GM18867 (cell line): ENCODE data around the gene CCDC178.
A peak's percentile ranks its signal among the peaks of the same experiment; 100 is the strongest.
"Not testable (repeated sequence)": the region's sequence is repeated elsewhere in the genome, so short reads cannot be mapped to it uniquely, and the experiment has no call there.

Experiments used
- ATAC-seq: cut with Tn5 transposase; IDR thresholded peaks from one replicate; pipeline ENCODE4 v1.9.1; 2021; ENCODE audit warnings: mild to moderate bottlenecking, moderate library complexity; ENCODE audit not compliant: unreplicated experiment

CCDC178 gene

GRCh38 chr18:33231474-33232317 is 208.8 kb downstream of the CCDC178 start:
- ATAC-seq = peak; percentile 95

DNA sequence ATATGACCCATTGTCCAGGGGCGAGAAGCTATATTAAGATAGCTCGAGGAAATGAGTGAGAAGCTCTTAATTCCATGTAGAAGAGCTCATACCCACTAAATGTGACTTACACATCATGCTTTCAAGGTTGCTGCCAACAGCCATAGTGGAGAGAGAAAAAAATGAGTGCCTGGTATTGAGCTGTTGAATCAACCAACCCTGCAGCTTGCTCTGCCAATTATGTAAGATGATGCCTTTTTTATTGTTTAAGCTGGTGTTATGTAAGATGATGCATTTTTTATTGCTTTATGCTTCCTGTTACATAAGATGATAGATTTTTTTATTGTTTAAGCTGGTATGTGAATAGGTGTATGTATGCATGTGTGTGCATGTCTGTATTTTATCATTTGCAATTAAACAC is 228.2 kb downstream of the CCDC178 start:
- no peak for ATAC-seq

- ATAC-seq = peak; percentile 65
Measured at GRCh38 chr18:33210575-33211189, 229.8 kb downstream of the CCDC178 start.

DNA sequence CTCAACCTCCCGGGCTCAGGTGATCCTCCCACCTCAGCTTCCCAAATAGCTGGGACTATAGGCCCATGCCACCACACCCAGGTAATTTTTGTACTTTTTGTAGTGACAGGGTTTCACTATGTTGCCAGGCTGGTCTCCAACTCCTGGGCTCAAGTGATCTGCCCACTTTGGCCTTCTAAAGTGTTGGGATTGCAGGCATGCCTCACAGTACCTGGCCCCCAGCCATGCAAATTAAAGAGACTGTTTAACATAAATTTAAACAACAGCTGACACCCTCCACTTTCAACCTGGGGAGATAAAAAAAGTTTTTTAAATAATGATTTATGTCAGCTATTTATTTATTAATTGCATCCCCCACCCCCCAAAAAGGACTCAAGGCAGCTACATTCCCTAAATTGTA is 234.7 kb downstream of the CCDC178 start:
- no peak for ATAC-seq

DNA sequence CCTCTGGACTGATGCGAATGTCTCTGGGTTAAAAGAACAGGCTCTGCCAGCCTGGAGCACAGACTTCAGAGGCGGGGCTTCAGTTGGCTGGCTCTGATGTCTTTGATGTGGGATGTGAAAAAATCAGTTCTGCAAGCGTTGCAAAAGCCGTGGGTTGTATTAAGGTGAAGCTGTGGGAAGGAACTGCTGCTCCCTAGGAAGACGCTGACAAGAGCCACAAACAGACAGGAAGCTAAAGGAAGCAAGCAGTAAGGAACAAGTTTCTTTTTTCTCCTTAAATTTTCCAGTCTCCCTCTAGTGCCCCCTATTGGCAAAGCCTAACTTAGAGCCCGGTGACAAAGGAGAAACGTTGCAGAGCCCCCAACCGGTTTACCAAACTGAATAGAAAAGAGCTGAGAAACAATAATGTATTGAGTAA is 239.0 kb downstream of the CCDC178 start:
- no peak for ATAC-seq

- no peak for ATAC-seq
Measured at GRCh38 chr18:33195795-33196194, 244.7 kb downstream of the CCDC178 start.

DNA sequence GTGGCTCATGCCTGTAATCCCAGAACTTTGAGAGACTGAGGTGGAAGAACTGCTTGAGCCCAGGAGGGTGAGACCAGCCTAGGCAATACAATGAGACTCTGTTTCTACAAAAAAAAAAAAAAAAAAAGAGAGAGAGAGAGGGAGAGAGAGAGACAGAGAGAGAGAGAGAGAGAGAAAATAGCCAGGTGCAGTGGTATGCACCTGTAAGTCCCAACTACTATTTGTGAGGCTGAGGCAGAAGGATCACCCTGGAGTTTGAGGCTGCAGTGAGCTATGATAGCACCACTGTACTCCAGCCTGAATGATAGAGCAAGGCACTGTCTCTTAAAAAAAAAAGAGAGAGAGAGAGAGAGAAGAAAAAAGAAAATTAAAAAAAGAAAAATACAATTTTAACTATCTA is 245.7 kb downstream of the CCDC178 start:
- no peak for ATAC-seq

DNA sequence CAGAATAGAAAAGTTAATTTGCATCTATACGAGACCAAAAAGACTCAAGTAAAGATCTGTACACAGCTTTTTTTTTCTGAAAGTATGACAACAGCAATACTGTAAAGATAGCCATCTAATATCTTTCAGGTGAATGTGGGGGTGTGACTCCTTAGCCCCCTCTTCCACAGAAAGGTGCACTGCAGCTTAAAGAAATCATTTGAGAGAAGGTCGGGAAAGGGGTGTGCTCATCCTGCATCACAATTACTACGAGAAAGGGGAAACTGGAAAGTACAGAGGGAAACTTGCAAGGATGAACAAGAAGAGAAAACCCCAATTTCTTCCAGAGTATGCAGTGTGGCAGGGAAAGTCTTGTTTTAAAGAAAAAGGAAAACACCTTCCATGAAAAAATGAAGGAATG is 255.6 kb downstream of the CCDC178 start:
- ATAC-seq = no peak

- ATAC-seq = no peak
Measured at GRCh38 chr18:33184175-33184574, 256.3 kb downstream of the CCDC178 start.

GRCh38 chr18:33183136-33183535 is 257.4 kb downstream of the CCDC178 start:
- ATAC-seq = no peak

- no peak for ATAC-seq
Measured at GRCh38 chr18:33181016-33181415, 259.5 kb downstream of the CCDC178 start.

GRCh38 chr18:33169218-33169617 is 271.3 kb downstream of the CCDC178 start:
- no peak for ATAC-seq

DNA sequence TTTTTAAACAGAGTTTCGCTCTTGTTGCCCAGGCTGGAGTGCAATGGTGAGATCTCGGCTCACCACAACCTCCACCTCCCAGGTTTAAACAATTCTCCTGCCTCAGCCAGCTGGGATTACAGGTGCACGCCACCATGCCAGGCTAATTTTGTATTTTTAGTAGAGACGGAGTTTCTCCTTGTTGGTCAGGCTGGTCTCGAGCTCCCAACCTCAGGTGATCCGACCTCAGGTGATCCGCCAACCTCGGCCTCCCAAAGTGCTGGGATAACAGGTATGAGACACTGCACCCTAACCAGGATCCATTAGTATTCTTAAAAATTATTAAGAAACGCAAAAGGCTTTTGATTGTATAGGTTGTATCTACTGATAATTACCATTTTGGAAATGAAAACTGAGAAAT is 276.4 kb downstream of the CCDC178 start:
- ATAC-seq = not testable (repeated sequence)

DNA sequence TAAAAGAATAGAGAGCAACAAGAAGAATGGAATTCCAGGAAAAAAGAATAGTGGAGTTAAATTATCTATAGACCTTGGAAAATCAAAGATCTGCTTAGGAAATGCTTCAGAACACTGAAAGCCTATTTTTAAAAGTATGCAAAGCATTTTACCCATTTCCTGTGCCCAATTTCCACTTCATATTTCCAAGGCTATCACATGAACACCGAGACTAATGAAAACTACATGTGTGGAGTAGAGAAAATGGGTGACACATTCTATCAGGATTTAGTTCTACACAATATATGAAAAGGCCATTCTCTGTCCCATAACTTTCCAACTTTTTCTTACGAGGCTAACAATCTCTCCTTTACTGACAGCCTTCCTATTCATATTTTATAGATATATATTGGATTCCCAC is 279.4 kb downstream of the CCDC178 start:
- no peak for ATAC-seq

- no peak for ATAC-seq
Measured at GRCh38 chr18:33159151-33159550, 281.4 kb downstream of the CCDC178 start.

- ATAC-seq = no peak
Measured at GRCh38 chr18:33157893-33158292, 282.6 kb downstream of the CCDC178 start.

GRCh38 chr18:33156906-33157470 is 283.5 kb downstream of the CCDC178 start:
- no peak for ATAC-seq

DNA sequence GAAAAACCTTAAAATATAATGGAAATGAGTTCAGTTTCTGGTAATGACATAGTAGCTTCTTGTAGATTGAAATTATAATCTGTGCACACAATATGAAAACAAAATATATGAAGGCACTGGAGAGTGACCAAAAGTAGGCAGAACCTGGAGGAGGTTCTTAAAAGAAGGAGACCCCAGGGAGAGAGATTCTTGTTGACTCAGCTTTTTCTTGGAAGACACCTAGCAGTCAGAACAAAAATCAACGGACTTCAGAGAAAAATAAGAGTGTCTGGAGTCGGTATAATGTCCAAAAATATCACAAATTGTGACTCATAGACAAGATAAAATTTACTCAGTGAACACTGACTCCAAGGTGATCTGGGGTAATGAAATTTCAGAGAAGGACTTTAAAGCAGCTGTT is 286.5 kb downstream of the CCDC178 start:
- no peak for ATAC-seq

DNA sequence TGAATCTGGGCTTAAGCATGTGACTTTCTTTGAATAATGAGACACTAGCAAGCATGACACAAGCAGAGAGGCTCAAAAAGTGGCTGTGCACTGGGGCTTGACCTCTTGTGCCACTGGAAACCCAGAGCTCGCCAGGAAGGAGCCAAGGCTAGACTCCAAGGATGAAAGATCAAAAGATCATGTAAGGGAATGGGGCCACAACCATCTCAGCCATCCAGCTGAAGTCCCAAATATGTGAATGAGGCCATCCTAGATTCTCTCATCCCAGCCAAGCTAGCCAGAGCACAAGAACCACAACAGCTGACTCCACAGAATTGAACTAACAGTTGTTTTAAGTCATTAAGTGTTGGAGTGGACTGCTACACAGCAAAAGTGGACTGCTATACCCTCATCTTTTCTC is 288.1 kb downstream of the CCDC178 start:
- ATAC-seq = no peak

- not testable (repeated sequence) for ATAC-seq
Measured at GRCh38 chr18:33147811-33148210, 292.7 kb downstream of the CCDC178 start.

DNA sequence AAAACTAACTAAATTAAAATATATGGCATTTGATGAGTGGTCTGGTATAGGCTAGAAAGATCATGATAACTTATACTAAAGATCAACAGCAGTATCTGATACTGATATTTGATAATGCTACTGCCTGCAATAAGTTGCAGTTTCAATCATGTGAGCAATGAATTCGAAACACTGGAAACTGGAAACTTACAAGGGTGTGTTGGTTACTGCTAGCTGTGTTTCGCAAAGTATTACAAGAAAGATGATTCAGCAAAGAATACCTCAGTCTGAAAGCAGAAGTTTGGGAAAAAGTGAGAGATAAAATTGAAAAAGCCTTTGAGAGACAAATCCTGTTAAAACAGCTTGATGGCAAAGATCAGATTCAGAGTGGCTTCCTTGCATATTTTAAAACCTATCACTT is 294.5 kb downstream of the CCDC178 start:
- no peak for ATAC-seq
